B cell (primary cell): ENCODE measurements around the gene ZFP62. TPM values are rescaled to one million over a fixed set of nuclear protein-coding genes. Genes with fewer than 3 reads are reported as not detected.

ENCODE experiments used
- ATAC-seq: fragments of 200-7000 bp; cut with Tn5 transposase; one replicate; pipeline ENCODE4 v1.10.0; 2021; ENCODE audit warnings: low read depth, mild to moderate bottlenecking, moderate number of reproducible peaks, moderate library complexity
- CTCF ChIA-PET: fragments of 350-600 bp; sonication (Branson Sonifier 250); formaldehyde crosslinking; loops from one replicate; lab custom pipeline; 2021; ENCODE audit warnings: antibody characterized with exemption, inconsistent platforms; lab: Charles Lee
- POLR2A ChIA-PET: fragments of 350-600 bp; sonication (Branson Sonifier 250); formaldehyde crosslinking; loops from one replicate; lab custom pipeline; 2021; ENCODE audit warnings: antibody characterized with exemption; lab: Charles Lee
- DNase-seq: peaks from one replicate; pipeline ENCODE4 v3.0.0; 2013
- H2AFZ ChIP-seq: 2 replicates; pipeline ENCODE4 v1.6.1; 2012; ENCODE audit warnings: mild to moderate bottlenecking, low read depth, low read length; ENCODE audit not compliant: insufficient read depth, poor library complexity, severe bottlenecking
- H3K27ac ChIP-seq, 2 donors: 1 replicate in 1 of 2; 2 replicates in 1 of 2; pipeline ENCODE4 v1.5.1; 2012 to 2013; ENCODE audit warnings: low read length in 2 of 2, mild to moderate bottlenecking in 2 of 2, moderate library complexity in 1 of 2
- H3K27me3 ChIP-seq, 4 experiments: fragments of 200-600 bp in 1 of 4; sonication (generic) in 1 of 4; replicated peaks in 1 of 4; 1 replicate in 2 of 4; 2 replicates in 2 of 4; pipeline versions ENCODE4 v1.6.1 to v1.7.0; 2013 to 2016; ENCODE audit warnings: low read length in 3 of 4, mild to moderate bottlenecking in 2 of 4, mixed read lengths in 1 of 4, moderate library complexity in 1 of 4; ENCODE audit not compliant: insufficient read depth in 4 of 4, control insufficient read depth in 3 of 4; ENCODE audit errors: control extremely low read depth in 1 of 4
- H3K36me3 ChIP-seq, 2 experiments: replicated peaks in 1 of 2; 1 replicate in 1 of 2; 2 replicates in 1 of 2; pipeline versions ENCODE4 v1.6.1 to v1.7.1; 2013; ENCODE audit warnings: low read length in 1 of 2; ENCODE audit not compliant: insufficient read depth in 2 of 2, control insufficient read depth in 1 of 2; ENCODE audit errors: control extremely low read depth in 1 of 2, extremely low read depth in 1 of 2
- H3K4me1 ChIP-seq, 2 donors: fragments of 200-600 bp in 1 of 2; sonication (generic) in 1 of 2; 1 replicate in 1 of 2; 2 replicates in 1 of 2; pipeline versions ENCODE4 v1.5.1 to v1.6.1; 2013 to 2017; ENCODE audit warnings: low read length in 2 of 2; ENCODE audit not compliant: control insufficient read depth in 2 of 2, insufficient read depth in 2 of 2
- H3K4me2 ChIP-seq: replicated peaks from 2 replicates; pipeline ENCODE3; 2012; ENCODE audit warnings: mild to moderate bottlenecking, low read depth, low read length; ENCODE audit not compliant: poor library complexity, severe bottlenecking
- H3K4me3 ChIP-seq, 5 experiments: fragments of 200-600 bp in 1 of 5; sonication (generic) in 1 of 5; 1 replicate in 3 of 5; 2 replicates in 2 of 5; pipeline versions ENCODE4 v1.5.1 to v1.7.0; 2011 to 2016; ENCODE audit warnings: low read length in 4 of 5, mild to moderate bottlenecking in 4 of 5, low read depth in 2 of 5, control low read depth in 1 of 5, moderate library complexity in 1 of 5; ENCODE audit not compliant: insufficient read depth in 1 of 5; ENCODE audit errors: control extremely low read depth in 1 of 5, extremely low read depth in 1 of 5
- H3K79me2 ChIP-seq: fragments of 200-600 bp; sonication (generic); one replicate; pipeline ENCODE4 v1.6.0; 2016; ENCODE audit warnings: low read length; ENCODE audit not compliant: control insufficient read depth, insufficient read depth
- H3K9ac ChIP-seq: fragments of 200-600 bp; sonication (generic); 2 replicates; pipeline ENCODE4 v1.6.1; 2017; ENCODE audit warnings: mild to moderate bottlenecking, low read length, moderate library complexity
- H3K9me3 ChIP-seq, 3 donors: one replicate each; pipeline versions ENCODE4 v1.6.1 to v1.7.1; 2013; ENCODE audit warnings: low read length in 2 of 3; ENCODE audit not compliant: control insufficient read depth in 2 of 3, insufficient read depth in 1 of 3; ENCODE audit errors: control extremely low read depth in 1 of 3
- H4K20me1 ChIP-seq: 2 replicates; pipeline ENCODE4 v1.6.0; 2012; ENCODE audit warnings: mild to moderate bottlenecking, low read length; ENCODE audit not compliant: insufficient read depth, control insufficient read depth, poor library complexity, severe bottlenecking
- H3K27ac Mint-ChIP-seq: one replicate; pipeline ENCODE4 v1.8.0; 2021; ENCODE audit warnings: mixed read lengths
- H3K27me3 Mint-ChIP-seq: one replicate; pipeline ENCODE4 v1.8.0; 2021; ENCODE audit warnings: mixed read lengths
- H3K4me1 Mint-ChIP-seq: one replicate; pipeline ENCODE4 v1.8.0; 2021; ENCODE audit warnings: mixed read lengths
- H3K4me3 Mint-ChIP-seq: one replicate; pipeline ENCODE4 v1.8.0; 2021; ENCODE audit warnings: mixed read lengths
- H3K9me3 Mint-ChIP-seq: one replicate; pipeline ENCODE4 v1.8.0; 2022; ENCODE audit warnings: mixed read lengths; ENCODE audit not compliant: insufficient read depth
- EZH2 ChIP-seq: IDR thresholded peaks from 2 replicates; pipeline ENCODE4 v1.6.1; 2012; ENCODE audit warnings: borderline replicate concordance, low read depth, mild to moderate bottlenecking, moderate library complexity, low read length; ENCODE audit not compliant: insufficient read depth, poor library complexity, severe bottlenecking
- WGBS: methylation state at CpG from one replicate; pipeline ENCODE4 v1.1.5; 2013; ENCODE audit warnings: missing lambda C conversion rate; ENCODE audit not compliant: insufficient coverage; 5-methylcytosine and 5-hydroxymethylcytosine counted together
- intact Hi-C: fragments of 100-400 bp; cut with micrococcal nuclease; formaldehyde crosslinking; loops from one replicate; pipeline ENCODE4 v1.10.0; 2022
- polyA plus RNA-seq: library from polyadenylated mRNA; depleted of rRNA; stranded (reverse); fragments of >200 nt; gene quantifications from 2 replicates; pipeline ENCODE4 v1.2.3, GENCODE V29; 2012
- total RNA-seq, 2 donors: library from RNA; stranded (reverse); fragments of 120-200 nt in 1 of 2; gene quantifications; 1 replicate in 1 of 2; 2 replicates in 1 of 2; pipeline versions ENCODE4 v1.2.3 to v1.2.4, GENCODE V29; 2013 to 2022
- TF ChIP-seq, protein P1 (sequence below): fragments of 200-600 bp; IDR thresholded peaks from one replicate; pipeline ENCODE4 v1.8.0; 2022; ENCODE audit warnings: antibody characterized with exemption, mild to moderate bottlenecking

ZFP62 gene
- total and polyA plus RNA-seq, 2 donors (not counting 1 experiment from before 2014, with no cell fraction given), result 19.1 to 61.8 TPM

DNA sequence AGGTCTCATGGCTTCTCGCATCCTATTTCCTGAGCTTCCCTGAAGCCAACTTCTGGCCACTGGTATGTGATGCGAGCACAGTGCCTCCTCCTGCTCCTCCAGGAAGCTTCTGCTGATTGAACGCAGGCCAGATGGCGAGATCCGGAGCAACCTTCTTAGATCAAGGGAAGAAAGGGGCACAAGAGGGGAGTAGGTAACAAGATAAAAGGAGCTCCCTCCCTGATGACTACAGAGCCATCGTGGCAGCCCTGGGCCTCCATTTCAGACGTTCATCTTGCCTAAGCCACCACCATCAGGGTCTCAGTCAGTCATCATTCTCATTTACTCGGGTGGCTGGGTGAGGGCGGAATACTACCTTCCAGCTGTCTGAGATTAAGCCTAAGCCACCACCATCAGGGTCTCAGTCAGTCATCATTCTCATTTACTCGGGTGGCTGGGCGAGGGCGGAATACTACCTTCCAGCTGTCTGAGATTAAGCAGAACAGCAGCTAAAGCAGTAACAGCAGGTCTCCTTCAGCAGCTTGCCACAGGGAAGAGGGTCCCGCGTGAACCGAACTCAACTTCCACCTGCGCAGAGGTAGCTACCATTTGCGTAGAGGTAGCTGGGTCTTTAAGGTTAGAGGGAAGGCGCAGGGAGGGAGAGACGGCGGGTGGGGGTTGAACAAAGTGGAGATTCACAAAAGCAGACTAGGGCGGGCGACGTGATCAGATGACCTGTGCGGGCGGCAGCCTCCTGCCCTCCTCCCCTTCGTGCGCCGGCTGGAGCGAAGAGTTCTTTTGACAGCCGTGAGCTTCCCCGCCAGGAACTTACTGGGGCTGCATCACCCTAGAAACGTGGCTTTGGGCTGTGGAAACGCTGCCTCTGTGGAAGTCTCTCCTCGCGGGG, 30.6 kb downstream of the ZFP62 start:
- H2AFZ ChIP-seq, result peak overlapping the region; percentile 93
- peak overlapping the region; percentile 93 to 96 for H3K27ac ChIP-seq
- Mint-ChIP-seq H3K4me1 (peaks cover 49% of the 10 kb centered on the region), H3K27me3 (no peaks in the 10 kb centered on the region), H3K9me3 (no peaks in the 10 kb centered on the region), H3K4me3 (peak overlapping the region; percentile 98), H3K27ac (peak overlapping the region; percentile 98)
- peaks cover 0 to 6% (median 0%) of the 10 kb centered on the region in 3 donors for H3K9me3 ChIP-seq
- TF ChIP-seq, protein P1, sequence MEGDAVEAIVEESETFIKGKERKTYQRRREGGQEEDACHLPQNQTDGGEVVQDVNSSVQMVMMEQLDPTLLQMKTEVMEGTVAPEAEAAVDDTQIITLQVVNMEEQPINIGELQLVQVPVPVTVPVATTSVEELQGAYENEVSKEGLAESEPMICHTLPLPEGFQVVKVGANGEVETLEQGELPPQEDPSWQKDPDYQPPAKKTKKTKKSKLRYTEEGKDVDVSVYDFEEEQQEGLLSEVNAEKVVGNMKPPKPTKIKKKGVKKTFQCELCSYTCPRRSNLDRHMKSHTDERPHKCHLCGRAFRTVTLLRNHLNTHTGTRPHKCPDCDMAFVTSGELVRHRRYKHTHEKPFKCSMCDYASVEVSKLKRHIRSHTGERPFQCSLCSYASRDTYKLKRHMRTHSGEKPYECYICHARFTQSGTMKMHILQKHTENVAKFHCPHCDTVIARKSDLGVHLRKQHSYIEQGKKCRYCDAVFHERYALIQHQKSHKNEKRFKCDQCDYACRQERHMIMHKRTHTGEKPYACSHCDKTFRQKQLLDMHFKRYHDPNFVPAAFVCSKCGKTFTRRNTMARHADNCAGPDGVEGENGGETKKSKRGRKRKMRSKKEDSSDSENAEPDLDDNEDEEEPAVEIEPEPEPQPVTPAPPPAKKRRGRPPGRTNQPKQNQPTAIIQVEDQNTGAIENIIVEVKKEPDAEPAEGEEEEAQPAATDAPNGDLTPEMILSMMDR, result no peak
- TF ChIP-seq EZH2, result no peak
- WGBS, result 18% methylated on average over 34 of the region's 35 CpGs
- ChIA-PET CTCF (interaction anchor here (1.0 to 4.7 kb wide), 11 partner anchors 9 to 45 kb away, joined by 3 to 47 read pairs (median 13); partner anchors contain the start of genes MGAT1 and ZFP62), POLR2A (interaction anchor here (0.6 to 5.5 kb wide), 15 partner anchors 9 to 431 kb away, joined by 3 to 79 read pairs (median 5); partner anchors contain the start of genes MGAT1 and ZFP62)
- DNase-seq (no peak), ATAC-seq (peak; percentile 42)
- H3K9ac ChIP-seq, result peak overlapping the region; percentile 98
- H3K4me2 ChIP-seq, result peak overlapping the region; percentile 80
- H3K79me2 ChIP-seq, result peaks cover 56% of the 10 kb centered on the region
- intact Hi-C loops, result loop anchor here (1.0 to 5.0 kb wide), 3 partner anchors 20 to 38 kb away; partner anchors contain the start of gene MGAT1
- peaks cover 0 to 21% of the 10 kb centered on the region in 2 experiments for H3K36me3 ChIP-seq
- H4K20me1 ChIP-seq, result peaks cover 14% of the 10 kb centered on the region
- H3K4me3 ChIP-seq, result peak overlapping the region; percentile 73 to 93 (median 77)
- no peaks in the 10 kb centered on the region for H3K27me3 ChIP-seq
- H3K4me1 ChIP-seq, result peaks cover 35 to 52% of the 10 kb centered on the region in 2 donors
